Epidermal melanocyte (primary cell): ENCODE data around the gene ATG13.
A peak's percentile ranks its signal among the peaks of the same experiment; 100 is the strongest.
"Not testable (repeated sequence)": the region's sequence is repeated elsewhere in the genome, so short reads cannot be mapped to it uniquely, and the experiment has no call there.

Experiments
- DNase-seq: peaks from one replicate; pipeline ENCODE4 v3.0.0; 2011; ENCODE audit warnings: low spot score; ENCODE audit not compliant: insufficient read length

ATG13 gene

GRCh38 chr11:46642627-46643335 is 25.4 kb downstream of the ATG13 start:
- no peak for DNase-seq

DNA sequence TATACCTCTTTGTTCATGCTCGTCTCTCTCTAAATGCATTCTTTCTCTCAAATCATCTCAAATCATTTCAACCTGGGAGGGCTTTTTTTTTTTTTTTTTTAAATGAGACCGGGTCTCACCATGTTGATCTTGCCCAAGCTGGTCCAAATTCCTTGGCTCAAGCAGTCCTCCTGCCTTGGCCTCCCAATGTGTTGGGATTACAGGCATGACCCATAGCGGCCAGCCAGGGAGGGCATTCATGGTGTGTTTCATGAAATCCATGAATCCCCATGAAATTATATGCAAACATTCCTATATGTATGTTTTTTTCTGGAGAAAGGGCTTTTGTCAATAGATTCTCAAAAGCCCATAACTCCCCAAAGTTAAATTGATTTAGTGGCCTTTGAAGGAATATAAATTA is 26.2 kb downstream of the ATG13 start:
- DNase-seq, result no peak

- DNase-seq, result no peak
Observed at GRCh38 chr11:46643986-46644385, 26.6 kb downstream of the ATG13 start.

GRCh38 chr11:46649180-46649738 is 31.9 kb downstream of the ATG13 start:
- DNase-seq, result peak; percentile 80

DNA sequence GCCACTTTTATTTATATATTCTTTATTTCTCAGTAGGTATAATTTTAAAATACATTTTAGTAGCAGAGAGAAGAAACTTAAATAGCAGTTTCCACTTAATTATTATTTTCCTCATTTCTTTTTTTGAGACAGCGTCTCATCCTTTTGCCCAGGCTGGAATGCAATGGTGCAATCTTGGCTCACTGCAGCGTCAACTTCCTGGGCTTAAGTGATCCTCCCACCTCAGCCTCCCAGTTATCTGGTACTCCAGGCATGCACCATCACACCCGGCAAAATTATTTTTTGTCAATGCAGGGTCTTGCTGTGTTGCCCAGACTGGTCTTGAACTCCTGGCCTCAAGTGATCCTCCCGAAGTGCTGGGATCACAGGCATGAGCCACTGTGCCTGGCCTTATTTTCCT is 38.3 kb downstream of the ATG13 start:
- DNase-seq, result no peak

DNA sequence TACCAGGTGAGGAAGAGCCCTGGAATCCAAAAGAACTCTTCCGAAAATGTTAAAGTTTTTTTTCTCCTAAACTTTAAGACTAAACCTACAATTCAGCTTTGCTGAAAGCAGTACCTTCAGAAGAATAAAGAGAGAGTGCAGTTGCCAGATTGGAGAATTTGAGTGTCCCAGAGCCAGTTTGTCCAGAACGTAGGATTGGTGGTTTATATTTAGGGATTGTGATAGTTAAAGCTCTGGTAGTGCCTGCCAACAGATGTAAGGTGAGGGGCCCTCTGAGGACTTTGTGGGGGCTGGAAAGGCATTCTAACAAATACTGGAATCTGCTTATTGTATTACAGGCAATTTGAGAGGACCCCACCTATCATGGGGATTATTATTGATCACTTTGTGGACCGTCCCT is 39.8 kb downstream of the ATG13 start:
- no peak for DNase-seq

- DNase-seq, result no peak
Observed at GRCh38 chr11:46658259-46658658, 40.9 kb downstream of the ATG13 start.

DNA sequence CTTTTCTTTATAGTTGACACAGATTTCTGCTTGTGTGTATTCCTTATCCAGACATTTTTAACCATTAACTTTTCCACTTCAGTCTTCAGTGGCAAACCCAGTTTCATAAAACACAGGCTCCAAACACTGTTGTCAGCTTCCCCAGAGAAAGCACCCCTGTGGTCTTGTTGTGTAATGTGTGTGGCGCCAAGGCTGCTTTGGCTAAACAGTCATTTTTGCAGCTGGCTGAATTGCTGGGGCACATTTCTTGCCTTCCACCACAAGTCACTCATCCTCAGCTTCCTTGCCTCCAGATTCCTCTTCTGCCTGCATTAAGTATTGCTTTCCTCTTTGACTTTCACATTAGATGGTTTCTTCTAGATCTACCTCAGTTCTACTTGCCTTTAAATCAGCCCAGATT is 42.6 kb downstream of the ATG13 start:
- DNase-seq, result no peak

DNA sequence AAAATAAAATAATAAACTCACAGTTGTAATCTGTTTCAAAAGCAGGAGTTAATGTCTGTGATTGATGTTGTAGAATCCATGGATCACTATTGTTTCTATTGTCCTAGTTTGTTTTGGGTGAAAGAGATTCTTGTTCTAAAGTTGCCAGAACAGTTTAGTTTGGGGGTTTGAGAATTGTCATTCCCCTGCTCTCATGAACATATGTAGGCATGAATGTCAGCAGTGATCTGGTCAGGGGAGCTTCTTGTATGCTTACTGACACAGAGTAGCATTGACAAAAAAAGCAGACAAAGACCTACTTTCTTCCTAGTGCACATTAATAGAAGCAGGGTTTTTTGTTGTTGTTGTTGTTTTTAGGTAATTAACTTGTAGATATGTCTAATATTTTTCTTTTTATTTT is 44.5 kb downstream of the ATG13 start:
- DNase-seq, result no peak

DNA sequence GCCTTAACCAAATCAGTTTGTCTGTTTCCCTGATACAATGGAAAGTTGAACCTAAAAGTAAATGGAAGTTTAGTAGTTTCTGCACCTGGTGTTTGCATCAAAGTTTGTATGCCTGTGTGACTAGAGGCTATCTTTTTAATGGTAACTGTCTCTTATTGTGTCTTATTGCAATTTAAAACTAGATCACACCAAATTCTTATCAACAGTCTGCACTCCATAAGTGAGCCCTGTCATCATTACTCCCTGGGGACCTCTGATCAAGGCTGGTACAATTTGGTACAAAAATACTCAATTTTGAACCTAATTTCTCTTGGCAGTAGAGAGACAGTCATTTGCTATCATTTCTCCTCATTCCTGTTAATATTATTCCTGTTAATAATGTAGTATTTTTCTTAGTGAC is 45.0 kb downstream of the ATG13 start:
- DNase-seq, result no peak

DNA sequence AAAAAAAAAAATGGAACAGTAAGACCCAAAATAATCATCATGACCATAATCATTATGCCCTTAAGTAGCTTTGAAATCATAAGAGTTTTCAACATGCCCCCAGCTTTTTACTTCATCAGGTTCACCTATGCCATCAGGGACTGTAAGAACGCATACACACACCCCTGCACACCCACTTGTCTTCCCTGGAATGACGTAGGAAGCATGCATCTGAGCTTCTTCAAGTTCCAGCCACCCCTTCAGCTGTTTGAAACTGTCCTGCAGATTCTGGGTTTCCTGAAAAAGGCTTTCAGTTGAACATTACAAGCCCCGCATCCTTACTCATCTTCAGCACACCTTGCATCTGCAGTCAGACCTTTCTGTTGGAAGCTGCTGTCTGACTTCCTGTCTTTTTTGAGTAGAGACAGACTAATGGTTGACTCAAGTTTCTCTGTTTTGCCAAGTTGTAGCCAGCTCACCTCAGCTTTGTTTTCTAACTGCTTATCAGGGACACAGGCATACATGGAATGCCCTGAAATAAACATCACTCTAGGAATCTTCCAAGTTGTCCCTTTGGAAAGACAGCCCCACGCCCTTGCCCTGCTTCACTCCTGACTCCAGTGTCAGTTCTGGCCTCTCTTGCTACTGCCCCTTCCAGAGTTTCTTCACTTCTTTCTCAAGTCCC is 46.1 kb downstream of the ATG13 start:
- DNase-seq, result no peak

- DNase-seq, result no peak
Observed at GRCh38 chr11:46664612-46665011, 47.3 kb downstream of the ATG13 start.

GRCh38 chr11:46665356-46665755 is 48.0 kb downstream of the ATG13 start:
- no peak for DNase-seq

DNA sequence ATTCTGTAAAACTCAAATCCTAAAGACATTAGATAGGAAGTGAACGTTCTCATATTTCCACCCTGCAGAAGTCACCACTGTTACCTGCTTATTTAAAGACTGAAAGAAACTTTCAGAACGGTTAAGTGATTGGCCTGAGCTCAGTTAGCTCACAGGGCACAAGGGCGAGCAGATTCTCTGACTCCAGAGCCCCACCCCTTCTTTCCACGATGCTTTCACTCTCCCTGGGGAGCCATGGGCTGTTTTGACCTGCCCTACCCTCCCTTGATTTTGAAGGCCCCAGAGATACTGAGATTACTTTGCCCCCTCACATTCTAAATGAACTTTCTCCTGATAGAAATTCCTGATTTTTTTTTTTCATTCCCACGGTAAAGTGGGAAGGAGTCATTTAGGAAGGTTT is 49.2 kb downstream of the ATG13 start:
- DNase-seq, result no peak

GRCh38 chr11:46667043-46667481 is 49.7 kb downstream of the ATG13 start:
- DNase-seq, result no peak

DNA sequence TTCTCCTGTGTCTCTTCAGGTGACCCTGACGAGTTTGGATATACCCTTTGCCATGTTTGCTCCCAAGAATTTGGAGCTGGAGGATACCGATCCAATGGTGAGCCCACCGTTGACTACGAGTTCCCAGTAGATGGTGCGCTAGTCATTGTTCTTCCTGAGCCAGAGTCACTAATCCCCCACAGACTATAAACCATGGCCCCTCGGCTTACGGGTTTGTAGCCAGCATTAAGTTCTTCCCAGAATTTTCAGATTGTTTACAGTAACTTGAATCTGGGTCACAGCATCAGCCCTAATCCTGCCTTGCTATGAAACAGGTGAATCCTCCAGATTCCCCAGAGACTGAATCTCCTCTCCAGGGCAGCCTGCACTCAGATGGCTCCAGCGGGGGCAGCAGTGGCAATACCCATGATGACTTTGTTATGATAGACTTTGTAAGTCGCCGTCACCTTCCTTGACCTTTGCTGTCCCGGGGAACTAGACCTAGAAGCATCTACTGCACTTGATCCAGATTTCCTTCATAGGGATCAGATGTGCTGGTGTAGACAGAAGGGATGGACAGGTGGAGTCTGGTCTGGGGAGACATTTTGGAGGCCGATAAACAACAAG is 51.2 kb downstream of the ATG13 start:
- no peak for DNase-seq

DNA sequence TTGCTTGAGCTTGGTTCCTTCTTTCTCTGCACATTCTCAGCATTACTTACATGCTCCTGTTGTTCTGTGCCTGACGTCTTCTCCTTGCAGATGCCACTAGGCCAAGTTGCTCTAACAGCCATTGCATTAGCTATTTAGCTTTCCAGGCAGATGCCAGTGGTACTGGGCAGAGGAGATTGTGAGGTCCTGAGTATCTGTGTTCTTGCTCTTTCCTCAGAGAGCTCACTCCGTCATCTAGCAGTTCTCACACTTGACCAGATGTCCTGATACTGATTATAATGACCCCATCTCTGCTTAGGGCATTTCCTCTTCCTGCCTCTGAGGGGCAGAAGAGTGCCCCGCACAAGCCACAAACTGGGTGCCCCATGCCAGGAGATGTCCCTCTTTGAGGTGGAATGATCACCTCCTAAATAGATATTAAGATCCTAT is 52.4 kb downstream of the ATG13 start:
- DNase-seq, result no peak

DNA sequence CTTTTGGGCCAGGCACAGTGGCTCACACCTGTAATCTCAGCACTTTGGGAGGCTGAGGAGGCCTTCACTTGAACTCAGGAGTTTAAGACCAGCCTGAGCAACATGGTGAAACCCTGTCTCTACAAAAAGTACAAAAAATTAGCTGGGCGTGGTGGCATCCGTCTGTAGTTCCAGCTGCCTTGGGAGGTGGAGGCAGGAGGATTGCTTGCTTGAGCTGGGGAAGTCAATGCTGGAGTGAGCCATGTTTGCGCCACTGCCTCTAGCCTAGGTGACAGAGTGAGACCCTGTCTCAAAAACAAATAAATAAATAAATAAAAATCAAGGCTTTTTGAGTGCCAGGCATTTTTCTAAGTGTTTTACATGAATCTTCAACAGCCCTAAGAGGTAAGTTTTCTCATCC is 53.2 kb downstream of the ATG13 start:
- not testable (repeated sequence) for DNase-seq

DNA sequence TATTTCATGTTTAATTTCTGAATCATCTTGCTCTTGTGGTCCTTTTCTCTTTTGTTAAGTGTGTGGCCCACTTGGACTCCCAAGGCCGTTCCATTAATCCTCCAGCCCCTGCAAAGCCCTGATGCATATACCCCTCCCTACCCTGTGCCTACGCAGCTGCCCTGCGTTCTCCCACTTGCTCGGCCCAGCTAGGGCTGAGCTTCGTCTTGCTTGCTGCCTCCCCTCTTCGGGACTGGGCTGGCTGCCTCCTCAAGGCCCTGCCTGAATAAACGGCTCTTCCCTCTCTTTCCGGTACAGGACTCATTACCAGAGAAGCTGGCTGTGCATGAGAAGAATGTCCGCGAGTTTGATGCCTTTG is 54.6 kb downstream of the ATG13 start:
- DNase-seq, result no peak

DNA sequence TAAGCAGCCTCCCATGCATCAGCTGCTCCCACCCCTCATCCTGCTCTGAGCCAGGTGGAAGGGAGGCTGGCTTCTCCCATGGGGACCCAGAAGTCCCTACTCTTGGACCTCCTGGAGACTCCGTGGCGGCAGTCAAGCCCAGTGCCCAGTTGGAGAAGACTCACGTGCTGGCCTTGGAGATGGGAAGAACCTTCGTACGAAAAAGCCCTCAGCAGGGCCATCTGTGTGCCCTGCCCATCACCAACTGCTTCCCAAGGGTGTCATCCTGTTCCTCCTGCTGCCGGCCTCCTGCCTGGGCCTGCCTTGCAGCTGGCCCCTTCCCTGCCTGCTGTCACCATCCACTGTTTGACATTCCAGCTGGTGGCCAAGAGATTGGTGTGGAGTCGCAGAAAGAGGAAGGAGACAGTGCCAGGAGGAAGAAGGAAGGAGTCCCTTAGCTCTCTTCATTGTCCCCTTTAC is 55.1 kb downstream of the ATG13 start:
- DNase-seq, result no peak

DNA sequence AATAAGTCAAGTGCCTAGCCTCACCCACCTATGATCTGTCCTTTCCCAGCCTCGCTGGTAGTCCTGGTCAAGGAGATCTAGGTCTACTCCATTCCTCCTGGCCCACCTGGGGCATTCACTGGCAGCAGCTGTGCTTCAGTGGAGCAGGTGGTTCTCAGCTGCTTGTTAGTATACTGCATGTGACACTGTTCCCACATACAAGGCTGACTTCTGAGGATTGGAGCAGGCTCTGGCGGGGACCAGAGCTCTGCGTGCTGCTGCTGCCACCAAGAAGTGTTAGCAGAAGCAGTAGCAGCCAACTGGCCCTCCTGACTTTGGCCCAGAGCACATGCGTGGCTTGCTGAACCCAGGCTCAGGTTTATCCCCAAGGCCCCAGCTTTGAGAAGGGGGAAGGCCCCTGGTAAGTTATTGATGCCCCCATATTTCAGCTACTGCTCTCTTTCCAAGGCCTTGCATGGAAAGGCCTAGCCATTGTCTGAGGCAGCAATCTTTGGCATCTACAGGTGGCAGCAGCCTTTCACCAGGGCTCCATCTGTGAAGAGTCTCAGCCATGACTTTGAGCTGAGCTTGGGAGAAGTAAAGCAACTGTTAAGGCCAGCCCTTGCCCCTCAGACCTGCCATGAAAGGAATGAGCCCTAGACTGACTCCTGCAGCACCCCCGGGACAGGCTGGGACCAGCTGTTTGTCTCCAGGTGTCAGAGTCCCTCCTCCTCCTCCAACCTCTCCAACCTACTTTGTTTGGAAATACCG is 56.5 kb downstream of the ATG13 start:
- no peak for DNase-seq
